MM.1S (cell line): ENCODE measurements around the gene MAP3K12.

ENCODE experiments used
- DNase-seq: peaks from one replicate; pipeline ENCODE4 v3.0.0-alpha.2; 2015
- H2AFZ ChIP-seq: fragments of 300-600 bp; sonication (generic); 2 replicates; pipeline ENCODE4 v1.6.0; 2016; ENCODE audit warnings: antibody characterized with exemption, low read length
- H3F3A ChIP-seq: fragments of 300-600 bp; sonication (generic); 2 replicates; pipeline ENCODE4 v1.6.1; 2016; ENCODE audit warnings: mild to moderate bottlenecking, antibody characterized with exemption, low read length, moderate library complexity, mixed read lengths; ENCODE audit not compliant: insufficient read depth
- H3K27ac ChIP-seq: fragments of 300-600 bp; sonication (generic); 2 replicates; pipeline ENCODE4 v1.5.1; 2016; ENCODE audit warnings: mild to moderate bottlenecking, low read length
- H3K27me3 ChIP-seq: fragments of 300-600 bp; sonication (generic); replicated peaks from 2 replicates; pipeline ENCODE4 v1.6.0; 2016; ENCODE audit warnings: low read length; ENCODE audit not compliant: insufficient read depth
- H3K36me3 ChIP-seq: fragments of 300-600 bp; sonication (generic); replicated peaks from 2 replicates; pipeline ENCODE4 v1.6.1; 2016; ENCODE audit warnings: mild to moderate bottlenecking, low read length, mixed read lengths; ENCODE audit not compliant: insufficient read depth
- H3K4me1 ChIP-seq: fragments of 300-600 bp; sonication (generic); 2 replicates; pipeline ENCODE4 v1.6.1; 2016; ENCODE audit warnings: low read length, mixed read lengths
- H3K4me2 ChIP-seq: fragments of 300-600 bp; sonication (generic); 2 replicates; pipeline ENCODE4 v1.6.0; 2016; ENCODE audit warnings: low read depth, low read length
- H3K4me3 ChIP-seq: fragments of 300-600 bp; sonication (generic); 2 replicates; pipeline ENCODE4 v1.5.1; 2016; ENCODE audit warnings: low read length, mixed read lengths
- H3K79me2 ChIP-seq: fragments of 300-600 bp; sonication (generic); 2 replicates; pipeline ENCODE4 v1.6.1; 2016; ENCODE audit warnings: mixed run types, low read length, mixed read lengths
- H3K9ac ChIP-seq: fragments of 300-600 bp; sonication (generic); 2 replicates; pipeline ENCODE4 v1.6.1; 2016; ENCODE audit warnings: low read length, mixed read lengths
- H3K9me2 ChIP-seq: fragments of 300-600 bp; sonication (generic); replicated peaks from 2 replicates; pipeline ENCODE4 v1.6.1; 2016; ENCODE audit warnings: mild to moderate bottlenecking, low read length, mixed read lengths; ENCODE audit not compliant: insufficient read depth
- H3K9me3 ChIP-seq: fragments of 300-600 bp; sonication (generic); replicated peaks from 2 replicates; pipeline ENCODE4 v1.6.1; 2016; ENCODE audit warnings: mild to moderate bottlenecking, low read length, mixed read lengths; ENCODE audit not compliant: insufficient read depth
- H4K20me1 ChIP-seq: fragments of 300-600 bp; sonication (generic); 2 replicates; pipeline ENCODE4 v1.6.1; 2016; ENCODE audit warnings: mild to moderate bottlenecking, low read length, moderate library complexity, mixed read lengths; ENCODE audit not compliant: insufficient read depth
- EZH2 ChIP-seq: fragments of 300-600 bp; sonication (generic); optimal IDR thresholded peaks from 2 replicates; pipeline ENCODE3; 2017; ENCODE audit warnings: low read depth, mild to moderate bottlenecking, antibody characterized with exemption, low read length, mixed read lengths
- EZH2phosphoT487 ChIP-seq: fragments of 300-600 bp; sonication (generic); IDR thresholded peaks from 2 replicates; pipeline ENCODE4 v1.6.1; 2018; ENCODE audit warnings: antibody characterized with exemption, low read length
- TF ChIP-seq, protein P1 (sequence below): fragments of 300-600 bp; sonication (generic); IDR thresholded peaks from 2 replicates; pipeline ENCODE4 v1.5.1; 2016; ENCODE audit warnings: antibody characterized with exemption, low read length, mixed read lengths

The MAP3K12 gene

GRCh38 chr12:53502983-53503728 lies 3.9 kb upstream of the MAP3K12 start:
- no peak overlapping the region for H2AFZ ChIP-seq
- H3K9me2 ChIP-seq: no peaks in the 10 kb centered on the region
- H3K79me2 ChIP-seq: peaks cover 43% of the 10 kb centered on the region
- TF ChIP-seq, protein P1, sequence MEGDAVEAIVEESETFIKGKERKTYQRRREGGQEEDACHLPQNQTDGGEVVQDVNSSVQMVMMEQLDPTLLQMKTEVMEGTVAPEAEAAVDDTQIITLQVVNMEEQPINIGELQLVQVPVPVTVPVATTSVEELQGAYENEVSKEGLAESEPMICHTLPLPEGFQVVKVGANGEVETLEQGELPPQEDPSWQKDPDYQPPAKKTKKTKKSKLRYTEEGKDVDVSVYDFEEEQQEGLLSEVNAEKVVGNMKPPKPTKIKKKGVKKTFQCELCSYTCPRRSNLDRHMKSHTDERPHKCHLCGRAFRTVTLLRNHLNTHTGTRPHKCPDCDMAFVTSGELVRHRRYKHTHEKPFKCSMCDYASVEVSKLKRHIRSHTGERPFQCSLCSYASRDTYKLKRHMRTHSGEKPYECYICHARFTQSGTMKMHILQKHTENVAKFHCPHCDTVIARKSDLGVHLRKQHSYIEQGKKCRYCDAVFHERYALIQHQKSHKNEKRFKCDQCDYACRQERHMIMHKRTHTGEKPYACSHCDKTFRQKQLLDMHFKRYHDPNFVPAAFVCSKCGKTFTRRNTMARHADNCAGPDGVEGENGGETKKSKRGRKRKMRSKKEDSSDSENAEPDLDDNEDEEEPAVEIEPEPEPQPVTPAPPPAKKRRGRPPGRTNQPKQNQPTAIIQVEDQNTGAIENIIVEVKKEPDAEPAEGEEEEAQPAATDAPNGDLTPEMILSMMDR: no peak
- TF ChIP-seq EZH2 (no peak), EZH2phosphoT487 (no peak)
- no peaks in the 10 kb centered on the region for H4K20me1 ChIP-seq
- H3K4me2 ChIP-seq: no peak overlapping the region
- no peaks in the 10 kb centered on the region for H3K36me3 ChIP-seq
- no peak overlapping the region for H3K27ac ChIP-seq
- peaks cover 9% of the 10 kb centered on the region for H3F3A ChIP-seq
- H3K4me3 ChIP-seq: no peak overlapping the region
- no peak for DNase-seq
- no peak overlapping the region for H3K9ac ChIP-seq
- H3K4me1 ChIP-seq: peaks cover 13% of the 10 kb centered on the region
- H3K27me3 ChIP-seq: no peaks in the 10 kb centered on the region
- H3K9me3 ChIP-seq: no peaks in the 10 kb centered on the region

- Histone ChIP-seq H3K36me3 (no peaks in the 10 kb centered on the region), H3K9me3 (no peaks in the 10 kb centered on the region), H3K27me3 (no peaks in the 10 kb centered on the region), H3K9me2 (no peaks in the 10 kb centered on the region), H4K20me1 (no peaks in the 10 kb centered on the region), H3K27ac (no peak overlapping the region), H3K79me2 (peaks cover 46% of the 10 kb centered on the region), H3K4me1 (peaks cover 13% of the 10 kb centered on the region), H3K4me3 (peak overlapping the region; percentile 84), H3K9ac (peak overlapping the region; percentile 96; the same call in 1 of the 2 replicates), H3K4me2 (peak overlapping the region; percentile 100), H3F3A (peaks cover 9% of the 10 kb centered on the region), H2AFZ (no peak overlapping the region)
- no peak for DNase-seq
- TF ChIP-seq, protein P1: no peak
- no peak for TF ChIP-seq EZH2
- no peak for TF ChIP-seq EZH2phosphoT487
These were observed 3.1 kb upstream of the MAP3K12 start for GRCh38 chr12:53502331-53502730.

GRCh38 chr12:53501615-53502181 lies 2.4 kb upstream of the MAP3K12 start:
- Histone ChIP-seq H3F3A (peaks cover 9% of the 10 kb centered on the region), H3K9me2 (no peaks in the 10 kb centered on the region), H3K9me3 (no peaks in the 10 kb centered on the region), H3K4me3 (peak overlapping the region; percentile 84), H2AFZ (peak overlapping the region; percentile 86), H3K79me2 (peaks cover 49% of the 10 kb centered on the region), H3K27me3 (no peaks in the 10 kb centered on the region), H3K9ac (peak overlapping the region; percentile 96), H3K4me1 (peaks cover 13% of the 10 kb centered on the region), H3K4me2 (peak overlapping the region; percentile 100), H3K27ac (peak overlapping the region; percentile 88), H3K36me3 (no peaks in the 10 kb centered on the region), H4K20me1 (no peaks in the 10 kb centered on the region)
- no peak for TF ChIP-seq EZH2
- TF ChIP-seq EZH2phosphoT487: no peak
- TF ChIP-seq, protein P1: no peak
- no peak for DNase-seq
